ENCODE results near the gene FKBP2. TPM values are rescaled to one million over a fixed set of nuclear protein-coding genes. Genes with fewer than 3 reads are reported as not detected.

The FKBP2 gene
- total and polyA plus RNA-seq, 5 donors from 2014 or later, result 21.1 to 47.8 (median 42.6) TPM

DNA sequence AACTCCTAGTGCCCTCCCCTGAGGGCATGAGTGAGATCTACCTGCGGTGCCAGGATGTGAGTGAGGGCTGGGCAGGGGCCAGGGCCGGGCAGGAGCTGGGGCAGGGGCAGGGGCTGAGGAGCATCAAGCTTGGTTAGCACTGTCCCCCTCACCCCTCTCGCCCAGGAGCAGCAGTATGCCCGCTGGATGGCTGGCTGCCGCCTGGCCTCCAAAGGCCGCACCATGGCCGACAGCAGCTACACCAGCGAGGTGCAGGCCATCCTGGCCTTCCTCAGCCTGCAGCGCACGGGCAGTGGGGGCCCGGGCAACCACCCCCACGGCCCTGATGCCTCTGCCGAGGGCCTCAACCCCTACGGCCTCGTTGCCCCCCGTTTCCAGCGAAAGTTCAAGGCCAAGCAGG is 20.6 kb upstream of the FKBP2 start:
- H3K36me3 ChIP-seq (ENCODE audit: control insufficient read depth, insufficient read depth, low read length), result peaks cover 50% of the 10 kb centered on the region
- no peak overlapping the region for H3K27ac Mint-ChIP-seq

DNA sequence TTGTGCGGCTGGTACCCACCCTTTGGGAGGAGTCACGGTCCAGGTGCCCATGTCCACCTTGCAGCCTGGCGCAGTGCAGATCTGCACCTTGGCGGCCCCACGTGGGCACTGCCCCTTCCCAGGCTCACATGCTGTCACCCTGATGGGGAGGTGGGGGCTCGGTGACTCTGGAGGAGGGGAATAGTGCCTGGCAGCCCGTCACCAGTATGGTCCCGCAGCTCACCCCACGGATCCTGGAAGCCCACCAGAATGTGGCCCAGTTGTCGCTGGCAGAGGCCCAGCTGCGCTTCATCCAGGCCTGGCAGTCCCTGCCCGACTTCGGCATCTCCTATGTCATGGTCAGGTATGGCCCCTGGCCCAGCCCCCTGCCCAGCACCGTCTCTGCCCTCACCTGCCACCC is 20.1 kb upstream of the FKBP2 start:
- Histone ChIP-seq H3K9me3 (ENCODE audit: control insufficient read depth in 2 of 2, low read length in 2 of 2) (no peaks in the 10 kb centered on the region), H3K36me3 (ENCODE audit: control insufficient read depth, insufficient read depth, low read length) (peaks cover 47% of the 10 kb centered on the region), H3K4me1 (ENCODE audit: control insufficient read depth, insufficient read depth, low read length, poor library complexity, severe bottlenecking) (peaks cover 12% of the 10 kb centered on the region), H3K4me3 (ENCODE audit: low read depth, low read length) (no peak overlapping the region), H3K27me3 (ENCODE audit: control insufficient read depth, insufficient read depth, low read length) (no peaks in the 10 kb centered on the region), H3K27ac (ENCODE audit: insufficient read depth, low read length, poor library complexity, severe bottlenecking) (no peak overlapping the region)
- peak overlapping the region in 1 of 3 donors; percentile 36 for H3K27ac Mint-ChIP-seq
- DNase-seq (no peak), ATAC-seq (ENCODE audit: low read depth in 2 of 2) (no peak)
- H3K9me3 Mint-ChIP-seq, result no peaks in the 10 kb centered on the region
- H3K36me3 Mint-ChIP-seq, result peaks cover 10% of the 10 kb centered on the region
- H3K4me1 Mint-ChIP-seq, result peaks cover 0 to 16% (median 4%) of the 10 kb centered on the region in 4 donors
- H3K4me3 Mint-ChIP-seq, result no peak overlapping the region
- no peaks in the 10 kb centered on the region for H3K27me3 Mint-ChIP-seq

More for the DNA sequence above, 20.6 kb upstream of the FKBP2 start:
- ATAC-seq (ENCODE audit: low read depth in 2 of 2) (no peak), DNase-seq (no peak)
- Mint-ChIP-seq H3K9me3 (no peaks in the 10 kb centered on the region), H3K4me3 (no peak overlapping the region), H3K27me3 (no peaks in the 10 kb centered on the region), H3K4me1 (peaks cover 0 to 14% (median 3%) of the 10 kb centered on the region in 4 donors), H3K36me3 (peaks cover 10% of the 10 kb centered on the region)
- H3K27ac ChIP-seq (ENCODE audit: insufficient read depth, low read length, poor library complexity, severe bottlenecking), result no peak overlapping the region
- H3K4me3 ChIP-seq (ENCODE audit: low read depth, low read length), result no peak overlapping the region
- H3K27me3 ChIP-seq (ENCODE audit: control insufficient read depth, insufficient read depth, low read length), result no peaks in the 10 kb centered on the region
- H3K4me1 ChIP-seq (ENCODE audit: control insufficient read depth, insufficient read depth, low read length, poor library complexity, severe bottlenecking), result peaks cover 6% of the 10 kb centered on the region
- no peaks in the 10 kb centered on the region for H3K9me3 ChIP-seq (ENCODE audit: control insufficient read depth in 2 of 2, low read length in 2 of 2)

DNA sequence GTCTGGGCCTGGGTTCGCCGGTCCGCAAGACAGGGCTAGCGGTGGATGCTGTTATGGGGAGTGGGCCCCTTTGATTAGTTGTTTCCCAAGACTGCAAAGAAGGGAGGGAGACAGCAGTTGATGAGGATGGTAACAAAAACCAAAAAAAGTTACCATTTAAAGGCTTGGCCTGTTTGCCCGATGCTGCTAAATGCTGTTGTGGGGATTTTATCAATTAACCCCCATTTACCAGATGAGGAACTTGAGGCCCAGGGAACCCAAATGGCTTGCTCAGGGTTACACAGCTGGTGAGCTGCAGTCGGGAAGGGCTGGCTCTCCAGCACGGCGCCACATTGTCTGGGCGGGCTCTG is 18.3 kb upstream of the FKBP2 start:
- ATAC-seq (ENCODE audit: low read depth in 2 of 2) (no peak), DNase-seq (no peak)
- Mint-ChIP-seq H3K27ac (no peak overlapping the region), H3K27me3 (no peaks in the 10 kb centered on the region), H3K9me3 (no peaks in the 10 kb centered on the region), H3K4me3 (no peak overlapping the region), H3K36me3 (peaks cover 6% of the 10 kb centered on the region), H3K4me1 (peaks cover 0 to 25% (median 11%) of the 10 kb centered on the region in 4 donors)
- peaks cover 40% of the 10 kb centered on the region for H3K36me3 ChIP-seq (ENCODE audit: control insufficient read depth, insufficient read depth, low read length)
- no peak overlapping the region for H3K27ac ChIP-seq (ENCODE audit: insufficient read depth, low read length, poor library complexity, severe bottlenecking)
- H3K4me3 ChIP-seq (ENCODE audit: low read depth, low read length), result no peak overlapping the region
- no peaks in the 10 kb centered on the region for H3K9me3 ChIP-seq (ENCODE audit: control insufficient read depth in 2 of 2, low read length in 2 of 2)
- H3K4me1 ChIP-seq (ENCODE audit: control insufficient read depth, insufficient read depth, low read length, poor library complexity, severe bottlenecking), result peaks cover 28% of the 10 kb centered on the region
- H3K27me3 ChIP-seq (ENCODE audit: control insufficient read depth, insufficient read depth, low read length), result no peaks in the 10 kb centered on the region

DNA sequence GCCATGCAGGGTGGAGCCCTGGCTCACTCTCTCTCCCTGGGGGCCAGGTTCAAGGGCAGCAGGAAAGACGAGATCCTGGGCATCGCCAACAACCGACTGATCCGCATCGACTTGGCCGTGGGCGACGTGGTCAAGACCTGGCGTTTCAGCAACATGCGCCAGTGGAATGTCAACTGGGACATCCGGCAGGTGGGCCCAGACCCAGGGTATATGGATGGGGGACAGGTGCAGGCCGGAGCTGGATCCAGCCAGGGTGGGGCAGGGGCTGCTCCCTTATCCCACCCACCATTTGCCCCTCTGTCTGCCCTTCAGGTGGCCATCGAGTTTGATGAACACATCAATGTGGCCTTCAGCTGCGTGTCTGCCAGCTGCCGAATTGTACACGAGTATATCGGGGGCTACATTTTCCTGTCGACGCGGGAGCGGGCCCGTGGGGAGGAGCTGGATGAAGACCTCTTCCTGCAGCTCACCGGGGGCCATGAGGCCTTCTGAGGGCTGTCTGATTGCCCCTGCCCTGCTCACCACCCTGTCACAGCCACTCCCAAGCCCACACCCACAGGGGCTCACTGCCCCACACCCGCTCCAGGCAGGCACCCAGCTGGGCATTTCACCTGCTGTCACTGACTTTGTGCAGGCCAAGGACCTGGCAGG is 17.8 kb upstream of the FKBP2 start:
- no peaks in the 10 kb centered on the region for H3K9me3 Mint-ChIP-seq
- Histone ChIP-seq H3K27ac (ENCODE audit: insufficient read depth, low read length, poor library complexity, severe bottlenecking) (no peak overlapping the region), H3K27me3 (ENCODE audit: control insufficient read depth, insufficient read depth, low read length) (no peaks in the 10 kb centered on the region), H3K9me3 (ENCODE audit: control insufficient read depth in 2 of 2, low read length in 2 of 2) (no peaks in the 10 kb centered on the region), H3K4me1 (ENCODE audit: control insufficient read depth, insufficient read depth, low read length, poor library complexity, severe bottlenecking) (peaks cover 29% of the 10 kb centered on the region), H3K4me3 (ENCODE audit: low read depth, low read length) (no peak overlapping the region), H3K36me3 (ENCODE audit: control insufficient read depth, insufficient read depth, low read length) (peaks cover 37% of the 10 kb centered on the region)
- H3K4me3 Mint-ChIP-seq, result no peak overlapping the region
- no peak overlapping the region for H3K27ac Mint-ChIP-seq
- no peak for DNase-seq
- H3K36me3 Mint-ChIP-seq, result peaks cover 6% of the 10 kb centered on the region
- no peak for ATAC-seq (ENCODE audit: low read depth in 2 of 2)
- no peaks in the 10 kb centered on the region for H3K27me3 Mint-ChIP-seq
- peaks cover 0 to 28% (median 12%) of the 10 kb centered on the region in 4 donors for H3K4me1 Mint-ChIP-seq

DNA sequence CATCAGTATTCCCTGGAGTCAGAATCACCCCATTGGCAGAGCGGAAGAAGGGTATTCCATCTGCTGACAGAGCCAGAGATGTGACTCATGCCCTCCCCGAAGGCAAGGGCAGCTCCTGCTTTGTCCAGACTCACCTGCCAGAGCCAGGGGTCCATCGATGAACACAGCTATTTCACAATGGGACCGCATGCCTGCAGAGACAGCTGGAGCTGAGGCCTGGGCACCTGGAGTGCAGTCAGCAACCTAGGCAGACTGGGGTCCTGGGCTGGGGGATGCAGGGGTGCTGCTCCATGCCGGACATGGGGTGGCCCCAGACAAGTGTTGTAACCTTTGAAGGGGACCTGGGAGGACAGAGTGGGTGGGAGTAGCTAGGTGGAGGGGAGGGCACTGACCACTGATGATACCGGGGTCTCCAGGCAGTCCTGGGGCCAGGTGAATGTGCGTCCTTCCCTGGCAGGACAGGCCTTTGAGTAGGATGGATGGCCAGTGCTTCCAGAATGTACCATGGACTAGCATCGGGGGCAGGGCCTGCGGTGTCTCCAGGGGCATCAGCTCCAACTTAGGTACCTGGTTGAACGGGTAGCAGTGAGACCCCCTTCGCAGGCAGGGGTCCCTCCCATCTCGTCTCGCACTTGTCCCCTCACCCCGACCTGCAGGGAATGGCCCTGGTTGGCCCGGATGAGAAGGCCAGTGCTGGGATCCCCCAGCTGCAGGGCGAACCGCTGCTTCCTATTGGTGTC is 16.6 kb upstream of the FKBP2 start:
- H3K4me3 Mint-ChIP-seq, result peak overlapping the region; percentile 48 to 93 (median 76)
- H3K4me1 ChIP-seq (ENCODE audit: control insufficient read depth, insufficient read depth, low read length, poor library complexity, severe bottlenecking), result peaks cover 32% of the 10 kb centered on the region
- no peaks in the 10 kb centered on the region for H3K27me3 Mint-ChIP-seq

DNA sequence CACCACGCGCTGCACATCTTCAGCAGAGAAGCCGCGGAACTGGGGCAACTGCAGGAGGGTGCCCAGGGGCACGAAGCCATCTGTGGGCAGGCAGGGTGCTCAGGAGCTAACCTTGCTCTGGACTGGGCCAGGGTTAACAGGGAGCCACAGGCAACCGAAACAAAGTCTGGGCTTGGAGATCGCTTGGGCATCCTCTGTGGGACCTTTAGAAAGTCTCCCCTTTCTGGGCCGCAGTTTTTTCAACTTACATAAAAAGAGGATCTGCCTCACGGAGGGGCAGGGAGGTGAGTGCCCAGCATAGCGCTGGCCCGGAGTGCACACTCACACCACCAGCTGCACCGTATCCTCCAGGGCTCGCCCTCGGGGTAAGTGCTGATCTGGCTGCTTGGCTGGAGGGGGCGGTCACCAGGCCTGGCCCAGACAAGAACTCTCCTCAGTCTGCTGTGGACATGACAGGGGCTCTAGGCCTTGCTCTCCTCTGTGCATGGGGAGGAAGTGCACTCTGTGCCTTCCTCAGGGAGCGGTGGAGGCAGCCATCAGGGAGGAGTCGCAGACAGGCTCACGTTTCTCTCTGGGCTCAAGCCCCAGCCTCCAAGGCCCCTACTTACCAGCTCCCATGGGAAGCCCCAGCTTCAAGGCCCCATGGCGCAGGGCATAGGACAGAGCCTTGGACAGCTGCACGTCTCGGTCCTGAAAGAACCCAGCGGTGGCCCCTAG is 15.8 kb upstream of the FKBP2 start:
- no peaks in the 10 kb centered on the region for H3K9me3 ChIP-seq (ENCODE audit: control insufficient read depth in 2 of 2, low read length in 2 of 2)
- peak overlapping the region; percentile 84 for H3K27ac ChIP-seq (ENCODE audit: insufficient read depth, low read length, poor library complexity, severe bottlenecking)
- peaks cover 40% of the 10 kb centered on the region for H3K4me1 ChIP-seq (ENCODE audit: control insufficient read depth, insufficient read depth, low read length, poor library complexity, severe bottlenecking)
- peak overlapping the region; percentile 68 for H3K4me3 ChIP-seq (ENCODE audit: low read depth, low read length)
- DNase-seq (no peak), ATAC-seq (ENCODE audit: low read depth in 2 of 2) (no peak)
- H3K27ac Mint-ChIP-seq, result peak overlapping the region; percentile 48 to 80 (median 51)
- H3K36me3 ChIP-seq (ENCODE audit: control insufficient read depth, insufficient read depth, low read length), result peaks cover 24% of the 10 kb centered on the region
- no peaks in the 10 kb centered on the region for H3K36me3 Mint-ChIP-seq
- H3K4me1 Mint-ChIP-seq, result peaks cover 0 to 37% (median 21%) of the 10 kb centered on the region in 4 donors
- H3K4me3 Mint-ChIP-seq, result peak overlapping the region; percentile 89 to 93 (median 92)
- H3K27me3 ChIP-seq (ENCODE audit: control insufficient read depth, insufficient read depth, low read length), result no peaks in the 10 kb centered on the region
- no peaks in the 10 kb centered on the region for H3K27me3 Mint-ChIP-seq
- no peaks in the 10 kb centered on the region for H3K9me3 Mint-ChIP-seq

More for the DNA sequence above, 16.6 kb upstream of the FKBP2 start:
- Mint-ChIP-seq H3K4me1 (peaks cover 0 to 29% (median 17%) of the 10 kb centered on the region in 4 donors), H3K27ac (peak overlapping the region in 2 of 3 donors; percentile 25 to 80), H3K36me3 (no peaks in the 10 kb centered on the region), H3K9me3 (no peaks in the 10 kb centered on the region)
- Histone ChIP-seq H3K9me3 (ENCODE audit: control insufficient read depth in 2 of 2, low read length in 2 of 2) (no peaks in the 10 kb centered on the region), H3K36me3 (ENCODE audit: control insufficient read depth, insufficient read depth, low read length) (peaks cover 30% of the 10 kb centered on the region), H3K4me3 (ENCODE audit: low read depth, low read length) (no peak overlapping the region), H3K27me3 (ENCODE audit: control insufficient read depth, insufficient read depth, low read length) (no peaks in the 10 kb centered on the region), H3K27ac (ENCODE audit: insufficient read depth, low read length, poor library complexity, severe bottlenecking) (no peak overlapping the region)
- ATAC-seq (ENCODE audit: low read depth in 2 of 2) (no peak), DNase-seq (no peak)

DNA sequence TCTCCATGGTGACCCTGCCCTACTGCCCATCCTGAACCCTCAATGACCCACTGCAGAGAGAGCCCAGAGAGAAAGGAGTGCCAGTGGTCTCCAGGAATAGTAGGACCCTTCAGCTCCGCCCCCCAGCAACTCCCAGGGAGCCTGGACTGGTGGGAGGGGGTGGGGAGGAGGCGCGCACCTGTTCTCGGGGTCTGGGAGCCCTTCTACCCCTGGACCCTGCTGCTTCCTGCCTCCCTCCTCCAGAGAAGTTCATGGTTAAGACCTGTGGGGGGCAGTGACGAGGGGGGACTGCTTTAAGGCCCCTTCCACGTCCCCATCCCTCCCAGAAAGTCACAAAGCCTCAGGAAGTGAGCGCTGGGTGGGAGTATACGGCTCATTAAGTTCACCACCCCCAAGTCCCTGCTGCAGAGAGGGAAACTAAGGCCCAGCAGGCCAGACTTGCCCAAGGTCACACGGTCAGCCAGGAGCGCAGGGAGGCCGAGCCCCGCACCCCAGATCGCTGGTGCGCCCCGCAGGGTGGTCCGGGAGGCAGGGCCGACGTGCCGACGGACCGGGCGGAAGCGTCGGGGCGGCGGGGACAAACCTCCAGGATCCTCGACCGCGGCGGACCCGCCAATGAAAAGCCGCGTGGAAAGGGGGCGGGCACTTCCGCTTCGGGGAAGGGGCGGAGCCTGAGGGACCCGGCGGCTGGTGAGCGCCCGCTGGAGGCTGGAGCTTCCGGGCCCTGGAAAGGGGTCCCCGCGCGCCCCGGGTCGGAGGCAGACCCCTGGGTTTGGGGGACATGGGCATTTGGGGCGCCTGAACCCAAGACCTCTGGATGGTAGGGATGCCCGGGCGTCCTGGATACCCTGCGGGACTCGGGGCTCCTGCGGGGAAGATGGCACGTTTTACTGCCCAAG is 15.0 kb upstream of the FKBP2 start, which contains the start of the genes NUDT22 and TRPT1:
Gene NUDT22, plus strand, starts transcription at position 667 of the 899 bp plus-strand sequence. CDS start 379 bp downstream, outside the sequence.
Gene TRPT1, minus strand, starts transcription at position 579 of the 899 bp plus-strand sequence. Its CDS starts 326 bp downstream, at position 253.
- Histone ChIP-seq H3K4me1 (ENCODE audit: control insufficient read depth, insufficient read depth, low read length, poor library complexity, severe bottlenecking) (peaks cover 48% of the 10 kb centered on the region), H3K36me3 (ENCODE audit: control insufficient read depth, insufficient read depth, low read length) (peaks cover 18% of the 10 kb centered on the region), H3K4me3 (ENCODE audit: low read depth, low read length) (peak within 1 kb of the TSS; percentile 68), H3K27ac (ENCODE audit: insufficient read depth, low read length, poor library complexity, severe bottlenecking) (peak within 1 kb of the TSS; percentile 84), H3K9me3 (ENCODE audit: control insufficient read depth in 2 of 2, low read length in 2 of 2) (no peaks in the 10 kb centered on the region), H3K27me3 (ENCODE audit: control insufficient read depth, insufficient read depth, low read length) (no peaks in the 10 kb centered on the region)
- Mint-ChIP-seq H3K4me1 (peaks cover 0 to 39% (median 25%) of the 10 kb centered on the region in 4 donors), H3K27me3 (no peaks in the 10 kb centered on the region), H3K4me3 (peak within 1 kb of the TSS; percentile 89 to 98 (median 92)), H3K27ac (peak within 1 kb of the TSS; percentile 87 to 95 (median 88)), H3K36me3 (no peaks in the 10 kb centered on the region), H3K9me3 (no peaks in the 10 kb centered on the region)
- DNase-seq (peak; percentile 85 to 93 (median 89)), ATAC-seq (ENCODE audit: low read depth in 2 of 2) (peak; percentile 71 to 73)
